Common myeloid progenitor, CD34-positive (primary cell): ENCODE results near the gene HBB. TPM values are rescaled to one million over a fixed set of nuclear protein-coding genes. Genes with fewer than 3 reads are reported as not detected.

Experiments used
- CTCF ChIA-PET: fragments of 350-600 bp; sonication (Branson Sonifier 250); formaldehyde crosslinking; loops from one replicate; lab custom pipeline; 2021; ENCODE audit warnings: antibody characterized with exemption; lab: Charles Lee
- POLR2A ChIA-PET: fragments of 350-600 bp; sonication (Branson Sonifier 250); formaldehyde crosslinking; loops from one replicate; lab custom pipeline; 2021; ENCODE audit warnings: antibody characterized with exemption; lab: Charles Lee
- DNase-seq, 3 donors: peaks; one replicate each; pipeline versions ENCODE4 v3.0.0 to v3.0.0-alpha.2; 2013
- H3K27ac ChIP-seq, 2 experiments: 1 replicate in 1 of 2; 2 replicates in 1 of 2; pipeline ENCODE4 v1.7.0; 2013; ENCODE audit warnings: inconsistent platforms in 2 of 2, low read length in 2 of 2, mild to moderate bottlenecking in 2 of 2, low read depth in 1 of 2, moderate library complexity in 1 of 2; ENCODE audit not compliant: severe bottlenecking in 2 of 2, insufficient read depth in 1 of 2, poor library complexity in 1 of 2
- H3K27me3 ChIP-seq, 5 experiments: replicated peaks in 2 of 5; 1 replicate in 3 of 5; 2 replicates in 2 of 5; pipeline versions ENCODE4 v1.6.1 to v1.7.0; 2013; ENCODE audit warnings: low read length in 4 of 5, mild to moderate bottlenecking in 2 of 5, moderate library complexity in 2 of 5, inconsistent platforms in 1 of 5; ENCODE audit not compliant: insufficient read depth in 5 of 5, control insufficient read depth in 4 of 5
- H3K36me3 ChIP-seq, 4 experiments: 1 replicate in 2 of 4; 2 replicates in 2 of 4; pipeline versions ENCODE4 v1.6.1 to v1.7.0; 2013; ENCODE audit warnings: low read length in 3 of 4, control low read depth in 1 of 4, mild to moderate bottlenecking in 1 of 4; ENCODE audit not compliant: control insufficient read depth in 4 of 4, insufficient read depth in 4 of 4
- H3K4me1 ChIP-seq, 4 experiments: 1 replicate in 3 of 4; 2 replicates in 1 of 4; pipeline versions ENCODE4 v1.6.1 to v1.7.1; 2013; ENCODE audit warnings: low read length in 3 of 4, mild to moderate bottlenecking in 3 of 4, control low read depth in 1 of 4, inconsistent platforms in 1 of 4, moderate library complexity in 1 of 4; ENCODE audit not compliant: control insufficient read depth in 4 of 4, insufficient read depth in 4 of 4; ENCODE audit errors: control extremely low read depth in 1 of 4
- H3K4me3 ChIP-seq, 7 experiments: 1 replicate in 4 of 7; 2 replicates in 3 of 7; pipeline versions ENCODE4 v1.5.1 to v1.7.0; 2013; ENCODE audit warnings: mild to moderate bottlenecking in 7 of 7, low read length in 6 of 7, moderate library complexity in 6 of 7, inconsistent platforms in 2 of 7, low read depth in 2 of 7, control low read depth in 1 of 7; ENCODE audit not compliant: insufficient read depth in 4 of 7, control insufficient read depth in 1 of 7; ENCODE audit errors: extremely low read depth in 1 of 7
- H3K9me3 ChIP-seq, 5 experiments: 1 replicate in 4 of 5; 2 replicates in 1 of 5; pipeline versions ENCODE4 v1.6.1 to v1.7.1; 2013; ENCODE audit warnings: low read length in 4 of 5, mild to moderate bottlenecking in 2 of 5, inconsistent platforms in 1 of 5, low read depth in 1 of 5, moderate library complexity in 1 of 5; ENCODE audit not compliant: control insufficient read depth in 4 of 5, insufficient read depth in 2 of 5; ENCODE audit errors: control extremely low read depth in 1 of 5
- WGBS: methylation state at CpG from one replicate; pipeline ENCODE4 v1.1.5; 2013; ENCODE audit not compliant: insufficient coverage; 5-methylcytosine and 5-hydroxymethylcytosine counted together
- polyA plus RNA-seq: library from polyadenylated mRNA; unstranded; fragments of 120-200 nt; gene quantifications from one replicate; pipeline ENCODE4 v1.2.1, GENCODE V29; 2013

Gene HBB
- polyA plus RNA-seq = 91.4 TPM

- no CpG with 5 or more reads among the region's 3 CpGs for WGBS
- Histone ChIP-seq H3K4me3 (peak within 1 kb of the TSS in 3 of 7 experiments; percentile 21 to 100 (median 52)), H3K36me3 (no peaks in the 10 kb centered on the region), H3K9me3 (peaks cover 0 to 2% (median 0%) of the 10 kb centered on the region in 5 experiments), H3K27ac (no peak within 1 kb of the TSS), H3K27me3 (peaks cover 0 to 13% (median 0%) of the 10 kb centered on the region in 5 experiments), H3K4me1 (peaks cover 0 to 11% (median 8%) of the 10 kb centered on the region in 4 experiments)
- ChIA-PET CTCF (no interaction called here), POLR2A (no interaction called here)
- DNase-seq = no peak
Observed at GRCh38 chr11:5226732-5227310, at the start of gene HBB. TSS of gene HBB (minus strand) at chr11:5227071. CDS start at chr11:5227021, 50 bp downstream.

- POLR2A ChIA-PET = interaction anchor here (0.6 kb wide), 2 partner anchors 28 to 50 kb away, joined by 3 read pairs; no protein-coding TSS in a partner anchor
- no peaks in the 10 kb centered on the region for H3K27me3 ChIP-seq
- peak; percentile 76 to 91 (median 84) for DNase-seq
- H3K9me3 ChIP-seq = no peaks in the 10 kb centered on the region
- H3K27ac ChIP-seq = peak overlapping the region; percentile 25 to 65
- WGBS = 87% methylated on average over 3 of the region's 6 CpGs
- H3K36me3 ChIP-seq = no peaks in the 10 kb centered on the region
- H3K4me1 ChIP-seq = peaks cover 0 to 31% (median 19%) of the 10 kb centered on the region in 4 experiments
- CTCF ChIA-PET = no interaction called here
- H3K4me3 ChIP-seq = no peak overlapping the region
Observed at GRCh38 chr11:5275369-5276110, 48.7 kb upstream of the HBB start.

- ChIA-PET POLR2A (no interaction called here), CTCF (no interaction called here)
- WGBS = 90% methylated on average over 3 of the region's 5 CpGs
- H3K9me3 ChIP-seq = no peaks in the 10 kb centered on the region
- peaks cover 0 to 23% (median 13%) of the 10 kb centered on the region in 4 experiments for H3K4me1 ChIP-seq
- H3K4me3 ChIP-seq = no peak overlapping the region
- peak overlapping the region in 1 of 2 experiments; percentile 65 for H3K27ac ChIP-seq
- H3K27me3 ChIP-seq = no peaks in the 10 kb centered on the region
- no peaks in the 10 kb centered on the region for H3K36me3 ChIP-seq
- DNase-seq = no peak
Observed at GRCh38 chr11:5274395-5274794, 47.5 kb upstream of the HBB start.

GRCh38 chr11:5272395-5273017 is 45.6 kb upstream of the HBB start:
- H3K4me3 ChIP-seq = no peak overlapping the region
- peaks cover 0 to 20% (median 11%) of the 10 kb centered on the region in 4 experiments for H3K4me1 ChIP-seq
- peak overlapping the region in 1 of 2 experiments; percentile 47 for H3K27ac ChIP-seq
- no peaks in the 10 kb centered on the region for H3K9me3 ChIP-seq
- DNase-seq = no peak
- H3K27me3 ChIP-seq = no peaks in the 10 kb centered on the region
- ChIA-PET CTCF (interaction anchor here (0.8 kb wide), 1 partner anchor 18 kb away, joined by 3 read pairs; no protein-coding TSS in a partner anchor), POLR2A (no interaction called here)
- no peaks in the 10 kb centered on the region for H3K36me3 ChIP-seq
- WGBS = 100% methylated on average over 1 of the region's 4 CpGs

- WGBS = 94% methylated on average over 3 of the region's 4 CpGs
- ChIA-PET POLR2A (no interaction called here), CTCF (no interaction called here)
- peaks cover 0 to 8% (median 7%) of the 10 kb centered on the region in 4 experiments for H3K4me1 ChIP-seq
- no peaks in the 10 kb centered on the region for H3K27me3 ChIP-seq
- H3K36me3 ChIP-seq = no peaks in the 10 kb centered on the region
- no peaks in the 10 kb centered on the region for H3K9me3 ChIP-seq
- H3K27ac ChIP-seq = no peak within 1 kb of the TSS
- no peak for DNase-seq
- no peak within 1 kb of the TSS for H3K4me3 ChIP-seq
Observed at GRCh38 chr11:5269715-5270147, 42.9 kb upstream of the HBB start, which contains the start of gene HBE1. TSS of gene HBE1 (minus strand) at chr11:5269945. CDS start at chr11:5269890, 55 bp downstream.

GRCh38 chr11:5267033-5267563 is 40.2 kb upstream of the HBB start:
- no peaks in the 10 kb centered on the region for H3K4me1 ChIP-seq
- H3K27ac ChIP-seq = no peak overlapping the region
- H3K27me3 ChIP-seq = no peaks in the 10 kb centered on the region
- WGBS = 100% methylated on average over 2 of the region's 2 CpGs
- POLR2A ChIA-PET = no interaction called here
- H3K4me3 ChIP-seq = no peak overlapping the region
- no peak for DNase-seq
- H3K9me3 ChIP-seq = no peaks in the 10 kb centered on the region
- no peaks in the 10 kb centered on the region for H3K36me3 ChIP-seq
- CTCF ChIA-PET = no interaction called here
